Measurements from ENCODE around the gene PRELID1.
"Not testable (repeated sequence)": the region's sequence is repeated elsewhere in the genome, so short reads cannot be mapped to it uniquely, and the experiment has no call there.

Gene PRELID1

DNA sequence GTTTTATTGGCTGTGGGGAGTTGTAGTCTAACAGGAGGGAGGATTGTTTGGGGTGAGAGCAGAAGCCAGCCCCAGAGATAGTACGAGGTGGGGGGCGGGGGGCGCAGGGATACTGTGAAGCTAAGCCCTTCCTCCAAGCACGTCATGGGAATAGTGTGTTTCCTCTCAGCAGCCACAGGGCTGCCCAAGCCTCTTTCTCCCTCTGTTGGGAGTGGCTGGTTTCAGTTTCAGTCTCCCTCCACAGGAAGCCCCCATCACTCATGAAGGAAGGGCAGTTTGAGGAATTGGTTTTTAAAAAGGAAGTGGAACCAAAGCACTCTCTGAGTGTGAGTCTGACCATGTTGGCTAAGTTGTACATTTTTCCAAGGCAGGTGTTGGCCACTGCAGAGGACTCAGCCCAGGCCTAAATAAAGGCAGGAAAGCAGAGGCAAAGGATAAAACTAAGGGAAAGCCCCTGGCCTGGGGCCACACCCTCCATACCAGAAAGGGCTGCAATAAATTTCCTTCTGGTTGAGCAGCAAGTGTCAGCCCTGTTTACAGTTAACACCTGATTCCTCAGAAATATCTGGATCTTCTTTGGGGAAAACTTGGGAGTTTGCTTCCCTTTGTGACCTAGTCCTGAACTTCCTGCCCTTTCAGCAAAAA is 3.2 kb upstream of the PRELID1 start:
- DNase-seq = no peak

- no peak for DNase-seq
Measured at GRCh38 chr5:177300951-177301350, 2.6 kb upstream of the PRELID1 start.

DNA sequence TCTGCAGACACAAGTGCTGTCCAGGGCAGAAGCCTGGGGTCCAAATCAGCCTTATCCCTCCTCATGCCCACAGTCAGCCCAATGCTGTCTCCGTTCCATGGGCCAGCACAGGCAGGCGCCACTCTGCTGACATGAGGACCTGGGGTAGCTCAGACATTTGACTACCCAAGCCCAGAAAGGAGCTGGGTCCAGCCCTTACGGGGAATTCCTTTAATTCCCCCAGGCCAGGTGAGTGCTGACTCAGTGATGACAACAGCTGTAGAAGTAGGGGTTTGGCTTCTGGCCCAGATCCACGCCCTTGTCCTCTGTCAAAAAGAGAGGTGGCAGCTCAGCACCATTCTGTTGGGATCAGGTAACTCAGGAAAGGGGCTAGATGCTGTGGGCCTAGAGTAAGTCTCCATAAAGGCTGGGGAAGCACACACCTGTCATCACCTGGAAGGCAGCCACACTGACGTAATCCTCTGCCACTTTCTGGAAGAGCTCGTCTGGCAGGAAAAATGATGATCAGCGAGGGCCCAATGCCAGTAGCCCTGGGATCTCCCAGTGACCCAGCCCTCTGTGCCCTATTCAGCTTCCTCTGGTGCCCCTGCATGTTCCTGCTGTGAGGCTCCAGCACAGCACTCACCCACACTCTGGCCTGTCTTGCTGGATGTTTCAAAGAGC is 2.0 kb upstream of the PRELID1 start:
- DNase-seq = no peak

DNA sequence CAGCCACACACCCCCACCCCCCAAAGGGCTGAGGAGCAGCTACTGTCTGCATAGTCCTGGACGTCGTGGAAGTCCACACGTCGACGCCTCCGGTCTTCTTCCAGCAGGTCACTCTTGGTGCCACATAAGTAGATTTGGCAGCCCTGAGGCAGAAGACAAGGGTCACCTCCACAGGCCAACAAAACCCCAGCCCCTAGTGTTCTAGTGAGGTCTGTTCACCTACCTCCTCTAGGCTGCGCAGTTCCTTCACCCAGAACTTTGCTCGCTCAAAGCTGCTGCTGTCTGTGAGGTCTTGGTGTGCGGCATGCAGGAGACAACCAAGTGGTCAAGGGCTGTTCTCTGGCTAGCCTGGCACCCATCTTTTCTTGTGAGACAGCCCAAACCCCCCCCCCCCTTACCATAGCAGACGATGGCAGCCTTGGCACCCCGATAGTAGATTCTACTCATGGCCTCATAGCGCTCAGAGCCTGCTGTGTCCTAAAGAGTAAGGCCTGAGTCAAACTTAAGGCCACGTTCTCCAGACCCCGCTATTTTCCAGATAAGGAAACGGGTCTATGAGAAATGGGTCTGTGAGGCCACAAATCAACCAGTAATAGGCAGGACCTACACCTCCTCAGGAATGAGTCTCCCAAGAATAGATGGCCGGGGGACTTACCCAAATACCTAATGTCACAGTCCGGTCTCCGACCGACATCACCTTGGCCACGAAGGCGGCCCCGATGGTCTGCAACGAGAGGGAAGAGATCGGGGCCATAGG is 1.1 kb upstream of the PRELID1 start:
- no peak for DNase-seq

GRCh38 chr5:177303925-177304391 is 359 bp downstream of the PRELID1 start:
- DNase-seq = no peak

DNA sequence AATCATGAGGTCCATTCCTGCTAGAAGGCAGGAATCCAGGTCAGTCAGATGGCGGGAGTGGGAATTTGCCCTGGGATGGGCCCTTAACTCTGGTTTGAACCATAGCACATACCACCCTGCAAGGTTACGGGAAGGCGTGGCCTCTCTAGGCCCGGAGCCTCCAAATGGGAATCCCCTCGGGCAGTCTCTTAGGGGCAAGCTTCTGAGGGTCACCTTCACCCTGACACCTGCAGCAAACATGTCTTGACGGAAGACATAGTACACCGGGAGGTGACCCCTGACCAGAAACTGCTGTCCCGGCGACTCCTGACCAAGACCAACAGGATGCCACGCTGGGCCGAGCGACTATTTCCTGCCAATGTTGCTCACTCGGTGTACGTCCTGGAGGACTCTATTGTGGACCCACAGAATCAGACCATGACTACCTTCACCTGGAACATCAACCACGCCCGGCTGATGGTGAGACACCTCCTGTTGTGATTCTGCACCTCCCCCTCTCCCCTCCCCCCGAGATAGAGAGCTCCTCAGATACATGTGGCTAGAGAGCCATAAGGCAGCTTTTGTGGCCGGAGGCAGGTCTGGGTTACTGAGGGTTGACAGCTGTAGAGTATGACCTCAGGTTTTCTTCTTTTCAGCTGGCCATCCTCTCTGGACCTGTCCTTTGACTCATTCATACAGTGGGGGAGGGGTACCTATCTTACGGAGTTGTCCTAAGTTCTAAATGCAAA is 957 bp downstream of the PRELID1 start:
- peak; percentile 69 for DNase-seq

DNA sequence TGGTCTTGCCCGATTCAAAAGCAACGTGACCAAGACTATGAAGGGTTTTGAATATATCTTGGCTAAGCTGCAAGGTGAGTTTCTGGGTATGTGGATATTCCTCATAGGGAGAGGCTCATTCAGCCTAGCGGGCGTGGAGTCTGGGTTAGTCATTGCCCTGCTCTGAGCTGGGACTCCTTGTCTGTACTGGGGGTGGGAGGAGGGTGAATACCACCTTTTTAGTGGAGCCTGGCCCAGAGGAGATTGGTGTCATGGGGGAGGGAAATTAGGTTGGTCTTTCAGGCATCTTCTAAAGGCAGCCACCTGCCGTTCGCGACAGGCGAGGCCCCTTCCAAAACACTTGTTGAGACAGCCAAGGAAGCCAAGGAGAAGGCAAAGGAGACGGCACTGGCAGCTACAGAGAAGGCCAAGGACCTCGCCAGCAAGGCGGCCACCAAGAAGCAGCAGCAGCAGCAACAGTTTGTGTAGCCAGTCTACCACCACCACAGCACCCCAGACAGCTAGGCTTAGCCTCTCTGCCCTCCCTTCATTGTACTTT is 2.6 kb downstream of the PRELID1 start:
- not testable (repeated sequence) for DNase-seq

DNA sequence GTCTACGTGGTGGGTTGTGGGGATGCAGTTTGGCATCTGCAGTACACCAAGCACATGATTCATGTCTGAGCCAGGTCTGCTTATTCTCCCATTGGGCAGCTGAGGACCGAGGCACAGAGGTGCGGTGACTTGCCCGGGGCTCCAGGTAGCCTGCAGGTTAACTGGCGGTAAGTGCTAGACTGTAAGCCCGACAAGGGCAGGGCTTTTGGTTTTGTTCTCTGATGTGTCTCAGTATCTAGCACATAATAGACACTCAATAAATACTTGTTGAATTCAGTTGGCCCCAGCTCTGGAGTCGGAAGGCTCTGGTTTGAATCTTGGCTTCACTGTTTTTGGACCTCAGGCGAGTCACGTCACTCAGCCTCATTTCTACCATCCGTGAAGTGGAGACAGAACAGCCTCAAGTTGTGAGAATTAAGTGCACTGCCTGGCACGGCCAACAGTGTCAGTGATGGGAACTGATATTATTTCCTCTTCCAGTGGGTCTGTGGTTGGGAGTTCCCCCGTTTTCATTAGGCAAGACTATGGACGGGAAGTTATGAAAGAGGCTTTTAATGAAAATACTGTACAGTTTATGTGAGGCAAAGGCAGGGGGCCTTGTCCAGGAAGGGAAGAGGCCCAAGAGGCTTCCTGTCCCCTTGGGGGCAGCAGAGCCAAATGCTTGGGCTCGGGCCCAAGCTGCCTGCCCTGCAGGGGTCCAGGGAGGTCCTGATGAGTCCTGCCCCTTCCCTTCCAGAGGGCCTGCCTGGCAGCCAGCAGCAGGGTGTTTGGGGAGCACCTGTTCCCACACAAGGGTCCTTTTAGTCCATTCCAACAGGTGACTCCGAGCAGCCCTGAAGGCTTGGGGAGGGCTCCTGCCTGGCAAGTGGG is 3.3 kb downstream of the PRELID1 start:
- no peak for DNase-seq

DNA sequence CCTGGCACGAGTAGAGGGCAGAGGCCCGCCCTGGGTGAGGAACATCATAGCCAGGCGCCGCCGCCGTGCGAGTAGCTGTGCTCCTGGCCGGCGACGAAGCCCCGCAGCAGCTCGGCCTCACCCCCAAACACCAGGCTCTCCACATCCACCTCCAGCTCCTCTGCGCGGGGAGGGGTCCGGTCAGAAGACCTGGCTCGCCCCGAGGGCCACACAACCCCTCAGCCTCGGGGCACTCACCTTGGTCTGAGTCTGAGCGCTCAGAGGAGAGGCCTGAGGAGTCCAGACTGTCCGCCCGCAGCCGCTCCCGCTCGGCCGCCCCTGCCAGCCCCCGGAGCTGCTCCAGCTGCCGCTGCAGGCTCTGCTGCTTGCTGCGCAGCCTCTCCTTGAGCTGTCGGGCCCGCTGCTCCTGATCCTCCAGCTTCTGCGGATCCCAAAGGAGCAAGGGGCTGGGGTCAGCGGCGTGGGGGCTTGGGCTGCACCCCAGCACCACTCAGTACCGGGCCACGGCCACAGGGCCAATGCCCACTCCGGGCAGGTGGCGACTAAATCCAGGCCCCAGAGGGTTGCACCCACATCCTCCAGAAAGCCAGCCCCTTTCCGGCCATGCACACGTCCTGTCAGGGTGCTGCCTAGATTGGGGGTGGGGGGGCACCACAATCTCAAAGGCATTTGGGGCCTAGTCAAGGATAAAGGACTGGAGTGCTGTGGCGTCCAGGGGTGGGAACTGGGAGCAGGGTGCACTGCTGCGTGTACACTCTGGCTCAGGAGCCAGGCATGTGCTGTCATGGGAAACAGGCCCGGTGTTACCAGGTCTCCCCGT is 4.2 kb downstream of the PRELID1 start:
- no peak for DNase-seq

- DNase-seq = no peak
Measured at GRCh38 chr5:177308740-177309139, 5.1 kb downstream of the PRELID1 start.

GRCh38 chr5:177309351-177310191 is 6.0 kb downstream of the PRELID1 start:
- DNase-seq = peak; percentile 85

DNA sequence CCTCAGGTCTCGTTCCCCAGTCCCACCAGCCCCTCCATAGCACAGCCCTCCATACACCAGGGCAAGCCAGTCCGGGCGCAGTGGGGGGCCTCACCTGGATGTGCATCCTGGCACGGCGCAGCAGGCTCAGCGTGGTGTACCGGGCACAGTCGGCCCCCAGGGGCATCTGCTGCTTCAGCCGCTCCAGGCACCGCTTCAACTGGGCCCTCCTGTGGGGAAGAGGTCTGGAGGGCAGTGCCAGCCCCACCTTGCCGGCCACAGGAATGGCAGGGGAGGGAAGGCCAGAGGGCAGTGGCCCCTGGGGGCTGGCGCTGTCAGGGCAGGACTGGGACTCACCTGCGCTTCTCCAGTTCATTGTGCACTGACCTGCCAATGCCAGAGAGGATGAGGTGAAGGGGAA is 6.7 kb downstream of the PRELID1 start:
- DNase-seq = no peak

- DNase-seq = no peak
Measured at GRCh38 chr5:177310757-177311391, 7.3 kb downstream of the PRELID1 start.

DNA sequence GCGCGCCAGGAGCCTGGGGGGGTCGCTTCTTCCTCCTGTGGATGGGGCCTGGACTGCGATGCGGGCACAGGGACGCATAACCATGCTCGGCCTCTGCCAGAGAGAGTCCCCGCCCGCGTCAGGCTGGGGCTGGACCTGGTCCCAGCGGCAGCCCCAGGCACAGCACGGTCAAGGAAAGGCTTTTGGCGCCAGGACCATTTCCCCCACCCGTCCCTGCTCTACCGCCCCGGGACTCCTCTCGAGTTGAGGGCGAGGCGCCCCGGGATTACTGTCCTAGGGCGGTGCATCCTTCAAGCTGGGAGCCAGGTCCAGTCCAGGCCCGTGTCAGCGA is 7.8 kb downstream of the PRELID1 start:
- no peak for DNase-seq

DNA sequence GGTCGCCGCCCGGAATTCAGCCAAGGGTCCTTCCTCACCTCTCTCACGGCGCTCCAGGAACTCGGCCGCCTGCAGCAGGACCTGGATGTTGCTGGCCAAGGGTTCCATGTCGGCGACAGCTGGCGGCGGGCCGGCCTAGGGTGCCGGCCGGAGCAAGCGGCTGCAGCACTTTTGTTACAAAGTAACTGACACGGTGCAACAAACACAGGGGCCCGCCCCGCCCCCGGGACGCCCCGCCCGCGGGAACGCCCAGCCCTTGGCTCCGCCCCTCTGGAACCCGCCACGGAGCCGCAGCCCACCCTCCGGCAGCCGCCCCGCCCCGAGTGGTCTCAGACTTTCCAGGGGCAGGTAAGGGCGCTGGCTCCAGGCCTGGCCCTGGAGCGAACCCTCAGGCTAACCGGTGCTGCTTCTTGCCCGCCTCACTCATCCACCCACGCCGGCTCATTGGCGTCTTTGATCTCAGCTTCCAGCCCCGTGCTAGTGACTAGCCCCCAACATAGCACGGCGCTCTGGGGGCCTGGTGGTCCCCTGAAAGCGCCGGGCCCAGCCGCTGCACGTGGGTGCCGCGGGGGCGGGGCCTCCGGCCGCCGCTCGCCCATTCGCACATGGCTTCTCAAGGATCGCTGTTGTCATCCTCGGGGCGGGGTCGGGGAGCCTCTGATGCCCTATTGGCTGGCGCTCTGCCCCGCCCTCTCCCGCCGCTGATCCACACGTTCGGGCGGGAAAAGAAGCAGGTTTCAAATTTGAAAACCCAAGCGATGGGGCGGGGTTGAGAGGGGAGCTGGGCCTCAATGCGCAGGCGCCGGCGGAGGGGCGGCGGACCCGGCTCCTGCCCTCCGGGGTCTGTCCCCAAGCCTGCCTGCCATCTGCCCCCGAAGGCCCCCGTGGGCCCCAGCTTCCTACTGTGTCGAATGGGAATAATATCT is 8.4 kb downstream of the PRELID1 start, which contains the start of gene MXD3:
MXD3 (minus strand) TSS at position 176 of the 926 bp plus-strand sequence; CDS start at position 108, 68 bp downstream.
- DNase-seq = peak; percentile 98

DNA sequence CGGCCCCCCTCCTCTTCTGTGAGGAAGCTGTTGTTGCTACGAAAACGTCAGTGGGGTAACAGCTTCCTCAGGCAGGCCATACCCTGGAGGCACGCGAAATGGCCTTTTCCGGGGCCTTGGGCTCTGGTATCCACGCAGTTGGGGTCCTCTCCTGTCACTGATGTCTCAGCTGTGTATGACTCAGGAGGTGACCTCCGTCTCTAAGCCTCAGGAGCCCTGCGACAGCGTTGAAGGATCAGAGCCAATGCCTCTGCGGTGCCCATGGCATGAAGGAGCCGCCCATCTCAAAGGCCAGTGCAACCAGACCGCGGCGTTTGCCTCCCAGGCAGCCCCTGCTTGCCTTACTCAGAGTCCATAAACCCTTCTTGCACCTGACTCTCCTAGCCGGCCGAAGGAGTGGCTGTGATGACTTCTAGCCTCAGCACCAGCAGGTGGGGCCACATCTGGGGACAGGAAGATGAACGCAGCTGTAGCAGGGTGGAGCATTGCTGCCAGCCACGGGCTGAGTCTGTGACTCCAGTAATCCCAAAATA is 9.1 kb downstream of the PRELID1 start:
- peak; percentile 79 for DNase-seq

- DNase-seq = no peak
Measured at GRCh38 chr5:177313561-177314259, 10.1 kb downstream of the PRELID1 start.

Data from activated CD8-positive, alpha-beta memory T cell treated with anti-CD3 and anti-CD28 coated beads, Interleukin-2, amount 50 U/mL, for 48 hours (primary cell).